Uterus (tissue), 2 donors: ENCODE results near the gene UCKL1.

Source experiments
- CTCF ChIP-seq, 4 experiments: fragments of 200-600 bp in 2 of 4; fragments of 450-650 bp in 2 of 4; sonication (generic) in 2 of 4; IDR thresholded peaks; one replicate each; pipeline ENCODE4 v1.5.1; 2016 to 2019; ENCODE audit warnings: antibody characterized with exemption in 4 of 4, mild to moderate bottlenecking in 2 of 4, moderate library complexity in 1 of 4
- POLR2A ChIP-seq, 2 donors: fragments of 450-650 bp; IDR thresholded peaks; one replicate each; pipeline ENCODE4 v1.6.1; 2016; ENCODE audit warnings: antibody characterized with exemption in 2 of 2, mild to moderate bottlenecking in 1 of 2, moderate library complexity in 1 of 2

GRCh38 chr20:63913768-63914167, 42.4 kb downstream of the UCKL1 start:
- no peak for TF ChIP-seq POLR2A (IDR thresholded peaks at IDR 0.05)
- TF ChIP-seq CTCF (IDR thresholded peaks at IDR 0.05), result no peak
